Islet precursor cell (in vitro differentiated cells): ENCODE measurements around the gene PRKCA.

Experiments
- DNase-seq: peaks from one replicate; pipeline ENCODE4 v3.0.0-alpha.2; 2018

The PRKCA gene

GRCh38 chr17:66549731-66550207 lies 247.4 kb downstream of the PRKCA start:
- peak; percentile 80 for DNase-seq

DNA sequence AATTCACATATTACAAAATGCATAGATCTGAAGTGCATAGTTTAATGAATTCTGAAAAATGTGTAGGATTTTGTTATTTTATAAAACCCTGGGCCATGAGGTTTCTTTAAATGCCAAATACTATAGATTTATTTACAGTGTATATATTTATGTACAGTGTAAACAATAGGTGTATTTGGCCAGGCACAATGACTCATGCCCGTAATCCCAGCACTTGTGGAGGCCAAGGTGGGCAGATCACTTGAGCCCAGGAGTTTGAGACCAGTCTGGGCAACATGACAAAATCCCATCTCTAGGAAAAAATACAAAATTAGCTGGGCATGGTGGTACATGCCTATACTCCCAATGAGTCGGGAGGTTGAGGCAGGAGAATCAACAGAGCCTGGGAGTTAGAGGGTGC lies 249.4 kb downstream of the PRKCA start:
- no peak for DNase-seq

- DNase-seq: peak; percentile 22
Measured at GRCh38 chr17:66552371-66552770, 250.0 kb downstream of the PRKCA start.

- no peak for DNase-seq
Measured at GRCh38 chr17:66555605-66556004, 253.2 kb downstream of the PRKCA start.

DNA sequence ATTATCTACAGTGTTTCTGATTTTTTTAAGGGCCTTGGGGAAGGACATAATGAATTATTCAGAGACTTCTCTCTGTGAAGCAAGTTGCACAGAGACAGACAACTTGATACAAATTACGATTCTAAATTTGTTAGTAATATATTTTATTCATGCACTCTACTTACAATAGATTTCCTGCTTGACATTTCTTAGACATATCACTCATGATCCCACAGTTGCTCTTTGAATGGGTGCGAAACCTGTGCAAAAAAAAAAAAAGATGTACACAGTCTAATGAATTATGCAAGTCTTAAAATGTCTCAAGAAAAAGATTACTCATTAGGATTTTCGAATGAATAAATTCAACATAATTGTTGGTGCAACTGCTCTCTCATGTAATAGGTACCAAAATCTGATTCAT lies 254.8 kb downstream of the PRKCA start:
- DNase-seq: no peak

DNA sequence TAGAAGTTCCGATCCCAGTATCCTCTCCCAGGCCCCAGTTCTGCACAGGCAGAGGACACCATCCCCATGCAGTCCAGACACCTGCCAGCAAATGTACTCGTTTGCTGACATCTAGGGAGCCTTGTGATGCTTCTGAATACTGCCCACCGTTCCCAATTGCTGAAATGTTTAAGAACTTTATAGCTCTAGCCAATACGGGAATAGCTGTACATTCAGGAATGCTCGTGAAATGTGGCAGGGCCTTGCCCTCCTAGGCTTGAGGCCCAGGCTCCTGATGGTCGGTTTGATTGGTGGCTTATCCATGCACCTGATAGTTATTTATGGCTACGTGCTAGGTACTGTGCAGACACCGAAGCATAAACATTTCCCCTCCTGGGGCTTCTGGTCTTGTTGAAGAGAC lies 255.5 kb downstream of the PRKCA start:
- DNase-seq: peak; percentile 51

DNA sequence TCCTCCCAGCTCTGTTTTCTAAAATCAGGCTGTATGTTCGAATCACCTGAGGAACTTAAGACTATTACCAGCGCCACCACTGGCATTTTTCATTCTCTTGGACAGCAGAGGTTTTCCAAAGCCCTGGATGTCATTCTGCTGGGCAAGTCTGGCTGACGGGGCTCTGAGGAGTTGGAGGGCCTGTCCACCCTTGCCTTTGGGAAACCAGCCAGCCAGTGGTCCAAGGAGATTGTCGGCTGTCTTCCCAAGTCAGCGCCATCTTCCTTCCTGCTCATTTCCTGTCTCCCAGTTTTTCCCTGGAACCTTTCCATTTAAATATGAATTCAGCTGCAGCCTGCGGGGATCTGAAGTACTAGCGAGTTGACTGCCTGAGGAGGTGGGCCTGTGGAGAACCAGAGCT lies 258.3 kb downstream of the PRKCA start:
- DNase-seq: peak; percentile 38

DNA sequence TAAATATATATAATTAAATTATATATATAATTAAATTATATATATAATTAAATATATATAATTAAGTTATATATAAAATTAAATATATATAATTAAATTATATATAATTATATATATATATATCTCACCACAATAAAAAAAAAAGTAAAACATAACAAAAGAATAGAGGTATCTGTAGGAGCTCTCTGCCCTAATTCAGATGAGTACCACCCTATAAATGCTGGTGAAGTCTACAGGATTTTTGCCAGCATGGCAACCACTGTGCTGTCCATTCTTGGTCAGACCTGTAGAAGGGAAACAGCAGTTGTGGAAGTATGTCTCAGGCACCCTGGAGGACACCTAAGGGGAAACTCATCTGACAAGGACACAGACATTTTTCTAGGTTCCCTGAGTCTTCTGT lies 259.7 kb downstream of the PRKCA start:
- no peak for DNase-seq

DNA sequence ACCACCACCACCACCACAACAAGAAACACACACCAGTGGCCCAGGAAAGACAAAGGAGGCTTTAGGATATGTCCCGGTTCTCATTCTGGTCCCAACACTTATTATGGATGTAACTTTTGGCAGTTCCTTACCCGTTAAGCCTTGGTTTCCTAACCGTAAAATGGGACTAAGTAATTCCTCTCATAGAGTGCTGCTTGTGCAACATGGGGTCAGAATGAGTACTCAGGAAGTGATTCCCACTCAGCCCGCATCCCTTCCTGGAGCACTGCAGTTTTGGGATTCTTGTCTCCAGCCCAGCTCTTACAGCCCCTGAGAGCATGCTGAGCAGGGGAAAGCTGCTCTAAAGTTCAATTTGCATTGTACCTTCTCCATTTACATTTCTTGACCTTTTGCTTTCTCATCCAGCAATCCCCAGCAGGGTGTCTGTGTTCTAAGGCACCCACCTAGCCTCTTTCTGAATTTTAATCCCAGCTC lies 262.6 kb downstream of the PRKCA start:
- peak; percentile 64 for DNase-seq

- DNase-seq: peak; percentile 90
Measured at GRCh38 chr17:66567234-66568170, 265.1 kb downstream of the PRKCA start.

- DNase-seq: no peak
Measured at GRCh38 chr17:66569572-66569971, 267.2 kb downstream of the PRKCA start.

DNA sequence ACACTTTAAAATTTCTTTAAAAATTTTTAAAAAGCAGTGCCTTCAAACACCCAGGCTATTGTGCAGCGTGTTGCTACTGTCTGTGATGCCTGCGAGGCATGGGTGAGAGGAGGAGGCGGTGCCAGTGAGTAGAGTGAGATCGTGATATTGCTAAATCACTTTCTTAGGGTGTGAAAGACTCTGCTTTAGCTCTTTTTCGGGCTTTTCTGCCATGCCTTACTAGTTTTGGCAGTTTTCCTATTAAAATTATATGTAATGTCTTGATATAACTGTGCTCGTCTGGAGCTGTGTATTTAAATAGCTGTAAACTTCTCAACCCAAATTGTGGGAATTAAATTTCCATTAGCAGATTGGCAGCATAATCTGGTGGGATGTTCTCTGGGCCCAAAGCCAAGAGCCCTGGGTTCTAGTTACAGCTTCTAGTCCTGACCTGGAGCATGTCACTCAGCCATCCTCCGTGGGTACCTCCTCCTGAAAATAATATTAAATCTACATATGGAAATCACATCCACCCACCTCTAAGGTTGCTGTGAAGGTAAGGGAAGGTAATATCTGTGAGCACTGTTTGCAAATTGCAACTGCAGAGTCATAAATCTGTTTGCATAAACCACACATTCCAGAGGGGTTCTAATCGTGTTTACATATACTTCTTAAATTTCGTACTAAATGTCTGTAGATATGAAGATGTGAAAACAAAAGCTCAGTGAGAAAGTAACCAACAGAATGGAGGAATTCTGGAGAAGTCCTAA lies 268.2 kb downstream of the PRKCA start:
- DNase-seq: no peak

GRCh38 chr17:66571745-66572144 lies 269.3 kb downstream of the PRKCA start:
- DNase-seq: no peak

GRCh38 chr17:66573078-66573477 lies 270.7 kb downstream of the PRKCA start:
- DNase-seq: no peak

DNA sequence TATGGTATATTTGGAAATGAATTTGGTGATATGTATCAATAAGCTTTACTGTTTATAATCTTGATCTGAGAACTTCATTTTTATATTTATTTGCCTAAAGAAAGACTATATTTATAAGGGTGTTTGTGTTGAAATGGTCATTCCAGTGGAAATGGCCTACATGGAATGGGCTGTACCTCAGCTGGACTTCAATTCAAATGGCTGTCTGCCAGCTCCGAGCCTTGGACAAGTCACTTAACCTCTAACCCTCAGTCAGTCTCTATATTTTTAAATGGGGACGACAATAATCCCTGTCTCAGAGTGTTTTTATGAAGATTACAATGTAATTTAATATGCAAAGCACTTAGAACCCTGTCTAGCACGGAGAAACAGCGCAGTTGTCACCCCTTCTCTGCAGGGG lies 271.7 kb downstream of the PRKCA start:
- no peak for DNase-seq

- DNase-seq: no peak
Measured at GRCh38 chr17:66576473-66576872, 274.1 kb downstream of the PRKCA start.

- no peak for DNase-seq
Measured at GRCh38 chr17:66577041-66577440, 274.6 kb downstream of the PRKCA start.

DNA sequence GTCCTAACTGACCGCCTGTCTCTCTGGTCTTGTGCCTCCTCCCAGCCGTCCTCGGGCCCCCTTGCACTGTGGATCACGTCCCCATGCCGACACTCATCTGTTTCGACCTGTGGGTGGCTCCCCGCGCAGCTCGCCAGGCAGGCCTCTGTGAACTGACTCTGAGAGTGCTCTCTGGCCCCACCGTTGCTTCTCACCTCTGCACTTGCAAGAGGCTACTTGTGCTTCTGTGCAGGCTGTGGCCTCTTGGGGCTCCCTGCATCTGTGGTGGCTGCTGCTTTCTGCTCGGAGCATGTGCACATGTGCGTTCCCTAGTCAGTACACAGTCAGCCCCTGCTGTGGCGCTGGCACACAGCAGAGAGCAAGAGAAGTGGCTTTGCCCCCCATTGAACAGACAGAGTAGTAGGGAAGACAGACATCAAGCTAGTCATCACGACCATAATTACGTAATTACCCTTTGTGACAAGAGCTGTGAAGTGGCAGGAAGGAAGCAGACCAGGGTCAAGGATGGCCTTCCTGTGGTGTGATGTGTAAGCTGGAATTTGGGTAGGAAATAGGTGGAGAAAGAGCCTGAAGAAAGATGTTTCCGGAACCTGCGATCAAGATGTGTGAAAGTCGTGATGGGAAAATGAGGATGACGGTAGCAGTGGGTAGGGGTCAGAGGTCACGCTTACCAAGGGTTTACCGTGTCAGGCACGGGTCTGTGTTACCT lies 276.5 kb downstream of the PRKCA start:
- DNase-seq: no peak

DNA sequence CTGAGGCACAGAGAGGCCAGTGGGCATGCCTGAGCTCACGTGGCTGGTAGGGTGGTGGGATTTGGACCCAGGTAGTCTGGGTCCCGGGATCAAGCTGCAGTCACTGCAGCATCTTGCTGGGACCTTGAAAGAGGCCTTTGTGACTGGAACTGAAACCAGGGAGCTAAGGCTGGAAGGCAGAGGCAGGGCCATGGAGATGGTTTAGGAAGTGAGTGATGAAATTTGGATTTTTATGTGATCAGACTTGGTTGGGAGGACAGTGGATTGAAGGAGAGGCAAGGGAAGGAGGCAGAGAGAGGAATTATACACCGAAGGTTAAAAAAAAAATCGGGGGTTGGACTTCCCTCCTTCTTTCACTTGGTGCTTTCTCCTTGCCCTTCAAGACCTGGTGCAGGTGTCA lies 277.1 kb downstream of the PRKCA start:
- DNase-seq: no peak

- DNase-seq: peak; percentile 86
Measured at GRCh38 chr17:66580184-66580955, 278.0 kb downstream of the PRKCA start.

DNA sequence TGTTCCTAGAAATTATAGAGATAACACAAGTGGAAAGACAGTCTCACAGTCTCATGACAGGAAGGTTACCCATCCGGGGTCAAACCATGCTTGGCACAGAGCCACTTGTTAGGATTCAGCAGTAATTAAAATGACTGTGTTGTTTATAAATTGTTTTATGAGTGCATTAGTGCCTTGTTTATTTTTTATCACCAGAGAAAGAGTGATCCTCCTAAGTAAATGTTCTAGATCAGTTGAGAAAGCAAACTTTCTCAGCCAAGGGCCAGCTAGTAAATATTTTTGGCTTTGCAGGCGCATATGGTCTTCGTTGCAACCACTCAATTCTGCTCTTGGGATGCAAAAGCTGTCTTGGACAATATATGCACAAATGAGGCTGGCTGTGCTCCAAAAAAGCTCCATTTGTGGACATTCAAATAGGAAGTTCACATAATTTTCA lies 278.6 kb downstream of the PRKCA start:
- DNase-seq: no peak
